HepG2 (cell line): ENCODE measurements around the gene CDH22. TPM values are rescaled to one million over a fixed set of nuclear protein-coding genes. Genes with fewer than 3 reads are reported as not detected.

Experiments
- CTCF ChIP-seq: sonication (generic); formaldehyde crosslinking; IDR thresholded peaks from 2 replicates; pipeline ENCODE4 v1.5.0; 2020; ENCODE audit warnings: mild to moderate bottlenecking, missing genetic modification reagents, moderate library complexity
- ONECUT2 ChIP-seq: sonication (generic); formaldehyde crosslinking; IDR thresholded peaks from 2 replicates; pipeline ENCODE4 v1.4.0; 2020; ENCODE audit warnings: missing genetic modification reagents
- RFXANK ChIP-seq: IDR thresholded peaks from 2 replicates; pipeline ENCODE4 v1.6.1; 2016
- SIN3B ChIP-seq: fragments of 150-350 bp; IDR thresholded peaks from 2 replicates; pipeline ENCODE4 v1.6.1; 2014; ENCODE audit warnings: low read length
- SNAPC2 ChIP-seq: sonication (generic); formaldehyde crosslinking; IDR thresholded peaks from 2 replicates; pipeline ENCODE4 v1.8.1; 2022; ENCODE audit warnings: mild to moderate bottlenecking, missing genetic modification reagents
- TGIF2 ChIP-seq: IDR thresholded peaks from 2 replicates; pipeline ENCODE4 v1.6.1; 2016; ENCODE audit warnings: control low read depth, missing compliant biosample characterization
- ZBTB49 ChIP-seq: sonication (generic); formaldehyde crosslinking; IDR thresholded peaks from 2 replicates; pipeline ENCODE4 v1.4.0; 2020; ENCODE audit warnings: missing genetic modification reagents, borderline replicate concordance
- ZNF629 ChIP-seq: sonication (generic); formaldehyde crosslinking; conservative IDR thresholded peaks from 2 replicates; pipeline ENCODE4 v1.5.0; 2020; ENCODE audit warnings: missing genetic modification reagents
- polyA plus RNA-seq, 8 experiments: library from polyadenylated mRNA; depleted of rRNA in 3 of 8; stranded (reverse) in 7 of 8; unstranded in 1 of 8; fragments of >200 nt; fragmentation: Illumina TruSeq in 4 of 8; extraction: Trizol in 4 of 8; gene quantifications; 2 replicates each; pipeline versions ENCODE4 v1.2.1 to v1.2.3, GENCODE V29; 2011 to 2016; ENCODE audit warnings: low read depth in 4 of 8, missing spikeins in 1 of 8, mixed read lengths in 1 of 8; ENCODE audit not compliant: insufficient read depth in 1 of 8
- total RNA-seq, 5 experiments: library from RNA; depleted of rRNA; stranded (reverse); fragments of >200 nt; fragmentation: Illumina TruSeq; extraction: Trizol; gene quantifications; 2 replicates each; pipeline ENCODE4 v1.2.3, GENCODE V29; 2016; ENCODE audit warnings: low read depth in 1 of 5
- TF ChIP-seq, protein P1 (sequence below): IDR thresholded peaks from 2 replicates; pipeline ENCODE4 v1.6.1; 2016

CDH22 gene
- total and polyA plus RNA-seq, 2 of the 13 experiments (the other 11 are each of a cell fraction or from before 2014, with no cell fraction given): not detected

- TF ChIP-seq SNAPC2 (CRISPR knock-in tag): no peak
- TF ChIP-seq, protein P1, sequence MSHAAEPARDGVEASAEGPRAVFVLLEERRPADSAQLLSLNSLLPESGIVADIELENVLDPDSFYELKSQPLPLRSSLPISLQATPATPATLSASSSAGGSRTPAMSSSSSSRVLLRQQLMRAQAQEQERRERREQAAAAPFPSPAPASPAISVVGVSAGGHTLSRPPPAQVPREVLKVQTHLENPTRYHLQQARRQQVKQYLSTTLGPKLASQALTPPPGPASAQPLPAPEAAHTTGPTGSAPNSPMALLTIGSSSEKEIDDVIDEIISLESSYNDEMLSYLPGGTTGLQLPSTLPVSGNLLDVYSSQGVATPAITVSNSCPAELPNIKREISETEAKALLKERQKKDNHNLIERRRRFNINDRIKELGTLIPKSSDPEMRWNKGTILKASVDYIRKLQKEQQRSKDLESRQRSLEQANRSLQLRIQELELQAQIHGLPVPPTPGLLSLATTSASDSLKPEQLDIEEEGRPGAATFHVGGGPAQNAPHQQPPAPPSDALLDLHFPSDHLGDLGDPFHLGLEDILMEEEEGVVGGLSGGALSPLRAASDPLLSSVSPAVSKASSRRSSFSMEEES (CRISPR knock-in tag): no peak
- no peak for TF ChIP-seq ONECUT2 (CRISPR knock-in tag)
- peak; percentile 96 for TF ChIP-seq CTCF (CRISPR knock-in tag)
- TF ChIP-seq TGIF2: no peak
- TF ChIP-seq SIN3B: no peak
- TF ChIP-seq ZBTB49 (CRISPR knock-in tag): peak; percentile 47; the same call in 1 of the 2 replicates
- TF ChIP-seq RFXANK (CRISPR knock-in tag): no peak
- TF ChIP-seq ZNF629 (CRISPR knock-in tag): peak; percentile 76
Observed at GRCh38 chr20:46349035-46349741, 40.9 kb upstream of the CDH22 start (continued).
